Gastrocnemius medialis (tissue), 4 donors: Measurements from ENCODE around the gene SLC7A4. TPM values are rescaled to one million over a fixed set of nuclear protein-coding genes. Genes with fewer than 3 reads are reported as not detected.

ENCODE experiments used
- ATAC-seq, 2 donors: fragments of 150-250 bp; one replicate each; pipeline ENCODE4 v1.9.1; 2016
- DNase-seq, 2 donors: peaks; one replicate each; pipeline ENCODE4 v3.0.0-alpha.2; 2019
- H3K27ac ChIP-seq, 4 donors: fragments of 200-600 bp; sonication (generic); 1 replicate in 1 of 4; 2 replicates in 3 of 4; pipeline ENCODE4 v1.5.1; 2016 to 2018; ENCODE audit warnings: mild to moderate bottlenecking in 2 of 4, moderate library complexity in 1 of 4
- H3K27me3 ChIP-seq, 3 donors: fragments of 200-600 bp; sonication (generic) in 2 of 3; 1 replicate in 1 of 3; 2 replicates in 2 of 3; pipeline versions ENCODE4 v1.5.1 to v1.6.0; 2016 to 2019; ENCODE audit warnings: mild to moderate bottlenecking in 1 of 3, moderate library complexity in 1 of 3
- H3K36me3 ChIP-seq, 2 donors: fragments of 200-600 bp; sonication (generic) in 1 of 2; one replicate each; pipeline ENCODE4 v1.5.1; 2017 to 2018
- H3K4me1 ChIP-seq, 2 donors: fragments of 200-600 bp; sonication (generic) in 1 of 2; one replicate each; pipeline ENCODE4 v1.5.1; 2016 to 2017; ENCODE audit warnings: mild to moderate bottlenecking in 2 of 2
- H3K4me3 ChIP-seq, 4 donors: fragments of 200-600 bp; sonication (generic) in 3 of 4; 1 replicate in 1 of 4; 2 replicates in 3 of 4; pipeline ENCODE4 v1.5.1; 2016 to 2019; ENCODE audit warnings: mild to moderate bottlenecking in 2 of 4
- H3K9me3 ChIP-seq, 3 donors: fragments of 200-600 bp; sonication (generic) in 2 of 3; 1 replicate in 1 of 3; 2 replicates in 2 of 3; pipeline ENCODE4 v1.5.1; 2016 to 2019
- CTCF ChIP-seq, 5 experiments: fragments of 450-650 bp in 3 of 5; fragments of 200-600 bp in 2 of 5; sonication (generic) in 2 of 5; IDR thresholded peaks in 4 of 5; conservative IDR thresholded peaks in 1 of 5; 1 replicate in 4 of 5; 2 replicates in 1 of 5; pipeline ENCODE4 v1.5.1; 2016 to 2019; ENCODE audit warnings: antibody characterized with exemption in 5 of 5, mild to moderate bottlenecking in 3 of 5, moderate library complexity in 3 of 5
- POLR2A ChIP-seq, 2 donors: fragments of 450-650 bp; IDR thresholded peaks; one replicate each; pipeline ENCODE4 v1.6.1; 2017; ENCODE audit warnings: antibody characterized with exemption in 2 of 2, mild to moderate bottlenecking in 2 of 2, moderate library complexity in 2 of 2
- in situ Hi-C, 4 donors: fragments of 200-750 bp; cut with MboI; loops; one replicate each; pipeline versions ENCODE4 v1.15.0 to v1.8.0; 2017; ENCODE audit warnings: low sequenced_read_pairs in 4 of 4
- intact Hi-C: fragments of 100-400 bp; cut with DNase I; formaldehyde crosslinking; loops from one replicate; pipeline ENCODE4 v1.15.1; 2023; ENCODE audit warnings: low total_unique reads
- total RNA-seq, 4 donors: library from RNA; depleted of rRNA; stranded (reverse); fragments of >200 nt; gene quantifications; one replicate each; pipeline versions ENCODE4 v1.1.0 to v1.2.3, GENCODE V29; 2016

SLC7A4 gene
- total RNA-seq, 4 donors from 2014 or later, result not detected

DNA sequence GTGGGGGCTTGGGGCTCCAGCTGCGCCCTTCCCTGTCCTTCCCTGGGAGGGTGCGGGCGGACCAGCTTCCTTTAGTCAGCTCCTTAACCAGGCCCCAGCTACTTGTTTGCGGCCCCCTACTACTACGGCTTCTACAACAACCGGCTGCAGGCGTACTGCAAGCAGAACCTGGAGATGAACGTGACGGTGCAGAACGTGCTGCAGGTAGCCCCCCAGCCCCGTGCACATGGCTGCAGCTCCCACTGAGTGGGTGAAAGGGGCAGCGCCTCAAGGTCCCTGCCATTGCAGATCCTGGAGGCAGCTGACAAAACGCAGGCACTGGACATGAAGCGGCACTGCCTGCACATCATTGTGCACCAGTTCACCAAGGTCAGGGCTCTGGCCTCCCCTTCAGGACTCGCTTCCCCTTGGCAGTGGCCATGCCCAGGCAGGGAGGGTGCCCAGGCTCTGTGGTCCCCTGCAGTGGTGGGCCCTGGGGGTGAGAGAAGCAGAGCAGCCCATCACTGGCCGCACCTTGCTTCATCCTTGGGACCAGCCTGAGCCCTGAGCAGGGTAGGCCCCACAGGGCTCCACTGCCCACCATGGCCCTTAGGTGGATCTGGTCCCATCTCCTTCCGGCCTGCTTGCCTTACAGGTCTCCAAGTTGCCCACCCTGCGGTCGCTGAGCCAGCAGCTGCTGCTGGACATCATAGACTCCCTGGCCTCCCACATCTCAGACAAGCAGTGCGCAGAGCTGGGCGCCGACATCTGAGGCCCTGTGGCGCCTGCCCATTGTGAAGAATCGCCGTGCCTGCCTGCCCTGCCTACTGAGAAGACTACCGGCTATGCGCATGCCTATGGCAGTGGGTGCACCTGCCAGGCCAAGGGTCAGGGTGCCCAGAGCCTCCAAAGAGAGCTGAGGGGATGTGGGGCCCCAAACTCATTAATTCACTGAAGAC lies 35.5 kb downstream of the SLC7A4 start:
- no peak for TF ChIP-seq POLR2A (IDR thresholded peaks at IDR 0.05)
- no peak for TF ChIP-seq CTCF (IDR thresholded peaks at IDR 0.05 in 4 of 5, conservative IDR thresholded peaks at IDR 0.05 in 1 of 5)

GRCh38 chr22:20996031-20996410 lies 36.3 kb downstream of the SLC7A4 start:
- DNase-seq, result no peak
- Histone ChIP-seq H3K9me3 (no peaks in the 10 kb centered on the region), H3K4me1 (peaks cover 7 to 17% of the 10 kb centered on the region in 2 donors), H3K36me3 (peaks cover 0 to 73% of the 10 kb centered on the region in 2 donors), H3K4me3 (no peak overlapping the region), H3K27me3 (no peaks in the 10 kb centered on the region), H3K27ac (no peak overlapping the region)
- TF ChIP-seq CTCF (IDR thresholded peaks at IDR 0.05 in 4 of 5, conservative IDR thresholded peaks at IDR 0.05 in 1 of 5) (no peak), POLR2A (IDR thresholded peaks at IDR 0.05) (no peak)
- ATAC-seq, result no peak
- intact Hi-C loops, result loop anchor here (5.0 kb wide), 1 partner anchor 34 kb away; no protein-coding TSS in a partner anchor
- in situ Hi-C loops, result no loop called here

More for the DNA sequence above, 35.5 kb downstream of the SLC7A4 start:
- ATAC-seq (no peak), DNase-seq (no peak)
- no peak overlapping the region for H3K4me3 ChIP-seq
- no peaks in the 10 kb centered on the region for H3K9me3 ChIP-seq
- in situ Hi-C loops, result no loop called here
- H3K27ac ChIP-seq, result no peak overlapping the region
- H3K4me1 ChIP-seq, result peaks cover 11 to 21% of the 10 kb centered on the region in 2 donors
- intact Hi-C loops, result loop anchor here (5.0 kb wide), 1 partner anchor 35 kb away; no protein-coding TSS in a partner anchor
- peaks cover 0 to 65% of the 10 kb centered on the region in 2 donors for H3K36me3 ChIP-seq
- H3K27me3 ChIP-seq, result no peaks in the 10 kb centered on the region

DNA sequence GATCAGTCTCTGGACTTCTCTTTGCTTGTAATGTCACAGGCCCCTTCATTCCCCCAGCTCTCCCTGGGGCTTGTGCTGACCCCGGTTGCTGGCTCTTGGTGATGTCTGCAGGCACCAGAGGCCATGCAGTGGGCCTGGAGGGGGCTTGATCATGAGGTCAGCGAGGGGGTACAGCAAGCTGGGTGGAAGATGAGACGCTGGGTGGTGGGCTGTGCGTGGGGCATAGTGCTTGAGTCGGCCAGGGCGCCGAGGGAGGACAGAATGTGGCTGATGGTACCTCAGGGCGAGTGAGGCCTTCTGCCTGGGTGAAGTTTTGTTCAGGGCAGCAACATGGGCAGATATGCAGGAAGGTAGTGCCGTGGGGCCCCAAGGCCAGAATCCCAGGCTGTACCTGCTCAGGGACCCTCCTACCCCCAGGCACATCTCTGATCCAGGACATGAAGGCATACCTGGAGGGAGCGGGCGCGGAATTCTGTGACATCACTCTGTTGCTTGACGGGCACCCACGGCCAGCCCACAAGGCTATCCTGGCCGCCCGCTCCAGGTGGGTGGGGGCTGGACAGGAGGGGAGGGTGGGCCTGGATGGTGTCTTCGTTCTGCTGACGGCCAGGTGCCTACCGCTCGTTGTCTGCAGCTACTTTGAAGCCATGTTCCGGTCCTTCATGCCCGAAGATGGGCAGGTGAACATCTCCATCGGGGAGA lies 36.9 kb downstream of the SLC7A4 start:
- Histone ChIP-seq H3K27ac (no peak overlapping the region), H3K4me1 (peaks cover 2 to 11% of the 10 kb centered on the region in 2 donors), H3K27me3 (no peaks in the 10 kb centered on the region), H3K9me3 (no peaks in the 10 kb centered on the region), H3K36me3 (peaks cover 0 to 78% of the 10 kb centered on the region in 2 donors), H3K4me3 (no peak overlapping the region)
- in situ Hi-C loops, result no loop called here
- DNase-seq (no peak), ATAC-seq (no peak)
- TF ChIP-seq CTCF (IDR thresholded peaks at IDR 0.05 in 4 of 5, conservative IDR thresholded peaks at IDR 0.05 in 1 of 5) (no peak), POLR2A (IDR thresholded peaks at IDR 0.05) (no peak)
- intact Hi-C loops, result loop anchor here (5.0 kb wide), 1 partner anchor 33 kb away; no protein-coding TSS in a partner anchor

DNA sequence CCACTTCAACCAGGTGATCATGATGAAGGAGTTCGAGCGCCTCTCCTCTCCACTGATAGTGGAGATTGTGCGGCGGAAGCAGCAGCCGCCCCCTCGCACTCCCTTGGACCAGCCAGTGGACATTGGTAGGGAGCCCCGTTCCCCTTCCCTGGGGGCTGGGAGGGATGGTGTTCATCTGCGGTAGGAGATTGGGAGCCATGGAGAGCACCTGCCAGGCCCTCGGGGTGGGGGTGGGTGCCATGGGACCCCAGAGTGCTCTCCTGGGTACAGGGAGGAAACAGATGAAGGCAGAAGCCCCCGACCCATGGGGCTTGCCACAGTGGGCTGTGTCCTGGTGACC lies 37.5 kb downstream of the SLC7A4 start:
- TF ChIP-seq CTCF (IDR thresholded peaks at IDR 0.05 in 4 of 5, conservative IDR thresholded peaks at IDR 0.05 in 1 of 5) (no peak), POLR2A (IDR thresholded peaks at IDR 0.05) (no peak)

More for the DNA sequence above, 37.5 kb downstream of the SLC7A4 start:
- H3K27ac ChIP-seq, result no peak overlapping the region
- no peak for ATAC-seq
- no peak overlapping the region for H3K4me3 ChIP-seq
- in situ Hi-C loops (no loop called here), intact Hi-C loops (loop anchor here (5.0 kb wide), 1 partner anchor 33 kb away; no protein-coding TSS in a partner anchor)
- H3K9me3 ChIP-seq, result no peaks in the 10 kb centered on the region
- peaks cover 0 to 5% of the 10 kb centered on the region in 2 donors for H3K4me1 ChIP-seq
- H3K27me3 ChIP-seq, result no peaks in the 10 kb centered on the region
- no peak for DNase-seq
- H3K36me3 ChIP-seq, result peaks cover 0 to 78% of the 10 kb centered on the region in 2 donors
